CD8-positive, alpha-beta memory T cell (primary cell): ENCODE measurements around the gene COPZ2. TPM values are rescaled to one million over a fixed set of nuclear protein-coding genes. Genes with fewer than 3 reads are reported as not detected.

Experiments used
- CTCF ChIA-PET: fragments of 350-600 bp; sonication (Branson Sonifier 250); formaldehyde crosslinking; loops from one replicate; lab custom pipeline; 2021; ENCODE audit warnings: antibody characterized with exemption; lab: Charles Lee
- POLR2A ChIA-PET: fragments of 350-600 bp; sonication (Branson Sonifier 250); formaldehyde crosslinking; loops from one replicate; lab custom pipeline; 2021; ENCODE audit warnings: antibody characterized with exemption; lab: Charles Lee
- DNase-seq, 5 donors: peaks; one replicate each; pipeline versions ENCODE4 v3.0.0 to v3.0.0-alpha.2; 2020 to 2022; ENCODE audit warnings: mixed read lengths in 1 of 5
- H3K27ac ChIP-seq: one replicate; pipeline ENCODE4 v1.7.0; 2013; ENCODE audit warnings: low read depth, mild to moderate bottlenecking, low read length, moderate library complexity
- H3K27me3 ChIP-seq: 2 replicates; pipeline ENCODE4 v1.7.0; 2013; ENCODE audit warnings: low read length, mild to moderate bottlenecking; ENCODE audit not compliant: insufficient read depth, poor library complexity, severe bottlenecking
- H3K36me3 ChIP-seq: 2 replicates; pipeline ENCODE4 v1.7.0; 2013; ENCODE audit warnings: mild to moderate bottlenecking, low read length, moderate library complexity; ENCODE audit not compliant: insufficient read depth
- H3K4me1 ChIP-seq: 2 replicates; pipeline ENCODE4 v1.7.0; 2013; ENCODE audit warnings: mild to moderate bottlenecking, low read length, moderate library complexity; ENCODE audit not compliant: insufficient read depth
- H3K4me3 ChIP-seq: 2 replicates; pipeline ENCODE4 v1.7.0; 2013; ENCODE audit warnings: mild to moderate bottlenecking, low read length
- H3K9me3 ChIP-seq: 2 replicates; pipeline ENCODE4 v1.7.0; 2013; ENCODE audit warnings: mild to moderate bottlenecking, low read length
- H3K27ac Mint-ChIP-seq, 8 donors: one replicate each; pipeline ENCODE4 v1.8.0; 2020 to 2021; ENCODE audit warnings: mixed read lengths in 8 of 8, mild to moderate bottlenecking in 6 of 8, inconsistent platforms in 3 of 8, moderate library complexity in 3 of 8
- H3K27me3 Mint-ChIP-seq, 2 donors: one replicate each; pipeline ENCODE4 v1.8.0; 2020 to 2021; ENCODE audit warnings: mixed read lengths in 2 of 2, mild to moderate bottlenecking in 1 of 2, moderate library complexity in 1 of 2
- H3K36me3 Mint-ChIP-seq, 3 donors: one replicate each; pipeline ENCODE4 v1.8.0; 2020 to 2021; ENCODE audit warnings: mixed read lengths in 3 of 3, inconsistent platforms in 1 of 3, mild to moderate bottlenecking in 1 of 3
- H3K4me1 Mint-ChIP-seq, 3 donors: one replicate each; pipeline ENCODE4 v1.8.0; 2020 to 2021; ENCODE audit warnings: mixed read lengths in 3 of 3, inconsistent platforms in 1 of 3, mild to moderate bottlenecking in 1 of 3
- H3K4me3 Mint-ChIP-seq, 7 donors: one replicate each; pipeline ENCODE4 v1.8.0; 2020 to 2021; ENCODE audit warnings: mixed read lengths in 7 of 7, mild to moderate bottlenecking in 6 of 7, moderate library complexity in 4 of 7, inconsistent platforms in 2 of 7
- H3K9me3 Mint-ChIP-seq, 5 donors: one replicate each; pipeline ENCODE4 v1.8.0; 2020 to 2022; ENCODE audit warnings: mixed read lengths in 5 of 5, mild to moderate bottlenecking in 3 of 5, moderate library complexity in 2 of 5, inconsistent platforms in 1 of 5
- polyA plus RNA-seq: library from polyadenylated mRNA; unstranded; fragments of 300-500 nt; fragmentation: Illumina TruSeq; gene quantifications from one replicate; pipeline ENCODE4 v1.2.3, GENCODE V29; 2021
- total RNA-seq, 2 experiments: library from RNA; stranded (reverse); gene quantifications; one replicate each; pipeline ENCODE4 v1.2.3, GENCODE V29; 2021

COPZ2 gene
- total and polyA plus RNA-seq, 3 experiments from 2014 or later = 3.3 to 8.3 (median 7.6) TPM

DNA sequence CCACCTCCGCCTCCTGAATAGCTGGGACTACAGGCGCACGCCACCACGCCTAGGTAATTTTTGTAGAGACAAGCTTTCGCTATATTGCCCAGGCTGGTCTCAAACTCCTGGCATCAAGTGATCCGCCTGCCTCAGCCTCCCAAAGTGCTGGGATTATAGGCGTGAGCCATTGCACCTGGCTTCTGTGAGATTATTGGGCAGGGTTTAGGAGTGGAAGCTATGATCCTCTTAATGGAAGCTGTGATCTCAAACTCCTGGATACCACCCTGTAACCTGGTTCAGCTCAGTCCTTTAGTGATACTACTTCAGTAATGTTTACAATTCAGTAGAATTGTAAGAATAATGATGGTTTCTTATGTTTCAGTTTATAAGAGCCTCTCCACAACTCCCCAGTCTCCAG is 24.7 kb upstream of the COPZ2 start:
- ChIA-PET POLR2A (no interaction called here), CTCF (interaction anchor here (0.9 to 1.9 kb wide), 4 partner anchors 11 to 363 kb away, joined by 3 to 4 read pairs (median 3); no protein-coding TSS in a partner anchor)
- H3K36me3 ChIP-seq = peaks cover 44% of the 10 kb centered on the region
- Mint-ChIP-seq H3K9me3 (no peaks in the 10 kb centered on the region), H3K4me1 (peaks cover 0 to 2% (median 0%) of the 10 kb centered on the region in 3 donors), H3K36me3 (peaks cover 0 to 86% (median 21%) of the 10 kb centered on the region in 3 donors), H3K27me3 (no peaks in the 10 kb centered on the region), H3K4me3 (no peak overlapping the region), H3K27ac (no peak overlapping the region)
- H3K27me3 ChIP-seq = no peaks in the 10 kb centered on the region
- no peaks in the 10 kb centered on the region for H3K4me1 ChIP-seq
- no peak overlapping the region for H3K4me3 ChIP-seq
- H3K9me3 ChIP-seq = no peaks in the 10 kb centered on the region
- H3K27ac ChIP-seq = no peak overlapping the region
- DNase-seq = no peak

DNA sequence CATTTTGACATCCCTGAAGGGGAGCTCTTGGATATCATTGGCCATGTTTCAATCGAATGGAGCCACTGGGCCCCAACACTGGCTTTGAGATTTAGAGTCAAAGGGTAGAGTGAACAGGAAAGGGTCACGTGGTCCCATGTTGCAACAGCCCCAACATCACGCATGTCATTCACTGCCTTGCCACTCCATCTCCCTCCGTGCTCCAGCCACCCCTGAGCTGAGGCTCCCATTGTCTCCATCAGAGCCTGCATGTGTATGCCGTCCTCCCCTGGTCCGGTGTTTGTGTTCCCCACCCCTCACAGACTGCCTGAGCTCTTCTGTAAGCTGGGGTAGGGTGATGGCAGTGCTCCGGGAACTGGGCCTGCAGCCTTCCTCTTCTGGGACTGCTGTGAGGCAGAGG is 22.7 kb upstream of the COPZ2 start:
- no peaks in the 10 kb centered on the region for H3K27me3 Mint-ChIP-seq
- DNase-seq = no peak
- no peaks in the 10 kb centered on the region for H3K9me3 Mint-ChIP-seq
- Histone ChIP-seq H3K4me3 (no peak overlapping the region), H3K36me3 (peaks cover 55% of the 10 kb centered on the region), H3K4me1 (no peaks in the 10 kb centered on the region), H3K9me3 (no peaks in the 10 kb centered on the region), H3K27me3 (no peaks in the 10 kb centered on the region), H3K27ac (no peak overlapping the region)
- H3K36me3 Mint-ChIP-seq = peaks cover 0 to 88% (median 26%) of the 10 kb centered on the region in 3 donors
- H3K27ac Mint-ChIP-seq = peak overlapping the region in 2 of 8 donors; percentile 23 to 69
- no peak overlapping the region for H3K4me3 Mint-ChIP-seq
- ChIA-PET CTCF (interaction anchor here (1.9 kb wide), 1 partner anchor 13 kb away, joined by 4 read pairs; no protein-coding TSS in a partner anchor), POLR2A (no interaction called here)
- peaks cover 10 to 13% (median 13%) of the 10 kb centered on the region in 3 donors for H3K4me1 Mint-ChIP-seq

DNA sequence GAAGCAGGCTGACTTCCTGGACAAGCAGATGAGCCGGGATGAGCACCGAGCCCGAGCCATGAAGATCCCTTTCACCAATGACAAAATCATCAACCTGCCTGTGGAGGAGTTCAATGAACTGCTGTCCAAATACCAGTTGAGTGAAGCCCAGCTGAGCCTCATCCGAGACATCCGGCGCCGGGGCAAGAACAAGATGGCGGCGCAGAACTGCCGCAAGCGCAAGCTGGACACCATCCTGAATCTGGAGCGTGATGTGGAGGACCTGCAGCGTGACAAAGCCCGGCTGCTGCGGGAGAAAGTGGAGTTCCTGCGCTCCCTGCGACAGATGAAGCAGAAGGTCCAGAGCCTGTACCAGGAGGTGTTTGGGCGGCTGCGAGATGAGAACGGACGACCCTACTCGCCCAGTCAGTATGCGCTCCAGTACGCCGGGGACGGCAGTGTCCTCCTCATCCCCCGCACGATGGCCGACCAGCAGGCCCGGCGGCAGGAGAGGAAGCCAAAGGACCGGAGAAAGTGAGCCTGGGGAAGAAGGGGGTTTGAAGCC is 21.6 kb upstream of the COPZ2 start:
- H3K36me3 Mint-ChIP-seq = peaks cover 0 to 82% (median 21%) of the 10 kb centered on the region in 3 donors
- H3K27ac Mint-ChIP-seq = no peak overlapping the region
- H3K4me1 ChIP-seq = no peaks in the 10 kb centered on the region
- DNase-seq = no peak
- peaks cover 14 to 16% (median 16%) of the 10 kb centered on the region in 3 donors for H3K4me1 Mint-ChIP-seq
- no peaks in the 10 kb centered on the region for H3K27me3 ChIP-seq
- H3K9me3 Mint-ChIP-seq = no peaks in the 10 kb centered on the region
- H3K4me3 ChIP-seq = no peak overlapping the region
- ChIA-PET POLR2A (interaction anchor here (1.5 kb wide), 1 partner anchor 11 kb away, joined by 7 read pairs; the partner anchor contains the start of gene NFE2L1), CTCF (interaction anchor here (1.2 kb wide), 1 partner anchor 33 kb away, joined by 4 read pairs; no protein-coding TSS in a partner anchor)
- H3K4me3 Mint-ChIP-seq = no peak overlapping the region
- no peaks in the 10 kb centered on the region for H3K27me3 Mint-ChIP-seq
- H3K9me3 ChIP-seq = no peaks in the 10 kb centered on the region
- H3K27ac ChIP-seq = no peak overlapping the region
- peaks cover 52% of the 10 kb centered on the region for H3K36me3 ChIP-seq

DNA sequence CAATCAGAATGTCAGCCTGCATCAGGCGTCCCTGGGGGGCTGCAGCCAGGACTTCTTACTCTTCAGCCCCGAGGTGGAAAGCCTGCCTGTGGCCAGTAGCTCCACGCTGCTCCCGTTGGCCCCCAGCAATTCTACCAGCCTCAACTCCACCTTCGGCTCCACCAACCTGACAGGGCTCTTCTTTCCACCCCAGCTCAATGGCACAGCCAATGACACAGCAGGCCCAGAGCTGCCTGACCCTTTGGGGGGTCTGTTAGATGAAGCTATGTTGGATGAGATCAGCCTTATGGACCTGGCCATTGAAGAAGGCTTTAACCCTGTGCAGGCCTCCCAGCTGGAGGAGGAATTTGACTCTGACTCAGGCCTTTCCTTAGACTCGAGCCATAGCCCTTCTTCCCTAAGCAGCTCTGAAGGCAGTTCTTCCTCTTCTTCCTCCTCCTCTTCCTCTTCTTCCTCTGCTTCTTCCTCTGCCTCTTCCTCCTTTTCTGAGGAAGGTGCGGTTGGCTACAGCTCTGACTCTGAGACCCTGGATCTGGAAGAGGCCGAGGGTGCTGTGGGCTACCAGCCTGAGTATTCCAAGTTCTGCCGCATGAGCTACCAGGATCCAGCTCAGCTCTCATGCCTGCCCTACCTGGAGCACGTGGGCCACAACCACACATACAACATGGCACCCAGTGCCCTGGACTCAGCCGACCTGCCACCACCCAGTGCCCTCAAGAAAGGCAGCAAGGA is 21.0 kb upstream of the COPZ2 start:
- no peak for DNase-seq
- Mint-ChIP-seq H3K36me3 (peaks cover 0 to 81% (median 20%) of the 10 kb centered on the region in 3 donors), H3K4me3 (no peak overlapping the region), H3K27ac (no peak overlapping the region), H3K9me3 (no peaks in the 10 kb centered on the region), H3K27me3 (no peaks in the 10 kb centered on the region), H3K4me1 (peaks cover 16 to 17% (median 16%) of the 10 kb centered on the region in 3 donors)
- Histone ChIP-seq H3K27ac (no peak overlapping the region), H3K36me3 (peaks cover 52% of the 10 kb centered on the region), H3K4me3 (no peak overlapping the region), H3K4me1 (peaks cover 2% of the 10 kb centered on the region), H3K9me3 (no peaks in the 10 kb centered on the region), H3K27me3 (no peaks in the 10 kb centered on the region)
- ChIA-PET CTCF (interaction anchor here (0.9 to 1.4 kb wide), 4 partner anchors 16 to 32 kb away, joined by 3 to 4 read pairs (median 4); no protein-coding TSS in a partner anchor), POLR2A (interaction anchor here (1.5 kb wide), 1 partner anchor 11 kb away, joined by 7 read pairs; the partner anchor contains the start of gene NFE2L1)

DNA sequence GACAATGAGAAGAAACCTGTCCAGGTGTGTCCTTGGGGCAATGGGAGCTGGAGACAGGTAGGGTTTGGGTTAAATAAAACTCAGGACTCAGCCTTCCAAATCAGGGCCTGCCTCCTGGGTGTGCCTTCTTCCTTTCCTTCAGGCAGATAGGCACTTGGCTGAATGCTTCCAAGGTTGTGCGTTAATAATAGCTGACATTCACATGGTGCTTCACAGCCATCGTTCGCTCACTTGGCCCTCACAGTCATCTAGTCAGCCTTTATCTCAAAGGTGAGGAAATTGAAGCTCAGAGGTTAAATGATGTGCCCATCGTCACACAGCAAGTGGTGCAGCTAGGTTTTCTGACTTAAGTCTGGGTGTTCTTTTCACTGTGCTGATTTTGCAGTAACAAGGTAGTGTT is 20.0 kb upstream of the COPZ2 start:
- CTCF ChIA-PET = interaction anchor here (0.9 to 1.4 kb wide), 3 partner anchors 16 to 22 kb away, joined by 3 to 4 read pairs (median 4); no protein-coding TSS in a partner anchor
- POLR2A ChIA-PET = interaction anchor here (1.5 kb wide), 1 partner anchor 10 kb away, joined by 7 read pairs; the partner anchor contains the start of gene NFE2L1
- H3K36me3 Mint-ChIP-seq = peaks cover 0 to 86% (median 20%) of the 10 kb centered on the region in 3 donors

DNA sequence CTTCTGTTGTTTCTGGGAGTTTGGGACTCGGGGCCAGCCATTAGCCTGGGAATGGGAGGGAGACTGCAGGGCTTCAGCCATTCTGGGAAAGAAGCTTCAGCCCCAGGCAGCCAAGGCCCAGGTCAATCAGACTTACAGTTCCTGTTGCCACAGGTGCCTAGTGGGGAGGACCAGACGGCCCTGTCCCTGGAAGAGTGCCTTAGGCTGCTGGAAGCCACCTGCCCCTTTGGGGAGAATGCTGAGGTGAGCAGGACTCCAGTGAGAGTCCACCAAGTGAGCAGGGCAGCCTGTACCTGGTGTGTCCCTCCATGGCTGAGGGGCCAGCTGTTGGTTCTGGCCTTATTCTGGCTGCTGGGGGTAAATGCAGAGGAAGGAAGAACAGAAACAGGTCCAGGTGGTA is 19.3 kb upstream of the COPZ2 start:
- ChIA-PET POLR2A (no interaction called here), CTCF (no interaction called here)
- Histone ChIP-seq H3K27me3 (no peaks in the 10 kb centered on the region), H3K9me3 (no peaks in the 10 kb centered on the region), H3K4me1 (peaks cover 19% of the 10 kb centered on the region), H3K4me3 (no peak overlapping the region), H3K36me3 (peaks cover 55% of the 10 kb centered on the region), H3K27ac (no peak overlapping the region)
- DNase-seq = no peak
- peaks cover 27 to 33% (median 32%) of the 10 kb centered on the region in 3 donors for H3K4me1 Mint-ChIP-seq
- no peaks in the 10 kb centered on the region for H3K9me3 Mint-ChIP-seq
- H3K27ac Mint-ChIP-seq = peak overlapping the region in 1 of 8 donors; percentile 91
- no peak overlapping the region for H3K4me3 Mint-ChIP-seq
- H3K36me3 Mint-ChIP-seq = peaks cover 0 to 86% (median 22%) of the 10 kb centered on the region in 3 donors
- H3K27me3 Mint-ChIP-seq = no peaks in the 10 kb centered on the region

More for the DNA sequence above, 20.0 kb upstream of the COPZ2 start:
- no peak overlapping the region for H3K27ac ChIP-seq
- no peak for DNase-seq
- H3K9me3 Mint-ChIP-seq = no peaks in the 10 kb centered on the region
- H3K27ac Mint-ChIP-seq = peak overlapping the region in 2 of 8 donors; percentile 9 to 23
- no peak overlapping the region for H3K4me3 ChIP-seq
- peaks cover 12% of the 10 kb centered on the region for H3K4me1 ChIP-seq
- peaks cover 55% of the 10 kb centered on the region for H3K36me3 ChIP-seq
- H3K27me3 Mint-ChIP-seq = no peaks in the 10 kb centered on the region
- H3K9me3 ChIP-seq = no peaks in the 10 kb centered on the region
- no peak overlapping the region for H3K4me3 Mint-ChIP-seq
- H3K4me1 Mint-ChIP-seq = peaks cover 22 to 26% (median 25%) of the 10 kb centered on the region in 3 donors
- H3K27me3 ChIP-seq = no peaks in the 10 kb centered on the region

DNA sequence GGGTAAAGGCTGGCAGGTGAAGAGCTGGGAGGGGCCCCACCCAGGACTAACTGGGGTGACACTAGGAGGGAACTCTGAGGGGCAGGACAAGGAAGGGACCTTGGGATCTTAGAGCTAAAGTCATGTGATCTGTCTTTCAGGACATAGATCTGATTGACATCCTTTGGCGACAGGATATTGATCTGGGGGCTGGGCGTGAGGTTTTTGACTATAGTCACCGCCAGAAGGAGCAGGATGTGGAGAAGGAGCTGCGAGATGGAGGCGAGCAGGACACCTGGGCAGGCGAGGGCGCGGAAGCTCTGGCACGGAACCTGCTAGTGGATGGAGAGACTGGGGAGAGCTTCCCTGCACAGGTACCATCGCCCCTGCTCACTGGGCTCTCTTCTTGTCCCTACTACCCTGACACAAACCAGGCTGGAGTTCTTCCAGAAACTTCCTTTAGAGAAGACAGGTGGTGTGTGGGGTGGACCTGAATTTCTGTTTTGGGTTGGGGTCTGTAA is 18.7 kb upstream of the COPZ2 start:
- ChIA-PET POLR2A (no interaction called here), CTCF (no interaction called here)
- no peak overlapping the region for H3K4me3 Mint-ChIP-seq
- H3K9me3 ChIP-seq = no peaks in the 10 kb centered on the region
- DNase-seq = no peak
- H3K36me3 ChIP-seq = peaks cover 55% of the 10 kb centered on the region
- no peaks in the 10 kb centered on the region for H3K27me3 ChIP-seq
- peak overlapping the region in 4 of 8 donors; percentile 22 to 91 (median 76) for H3K27ac Mint-ChIP-seq
- no peak overlapping the region for H3K4me3 ChIP-seq
- H3K27ac ChIP-seq = peak overlapping the region; percentile 35
- peaks cover 25% of the 10 kb centered on the region for H3K4me1 ChIP-seq
- H3K4me1 Mint-ChIP-seq = peaks cover 33 to 39% (median 36%) of the 10 kb centered on the region in 3 donors
- no peaks in the 10 kb centered on the region for H3K27me3 Mint-ChIP-seq
- H3K9me3 Mint-ChIP-seq = no peaks in the 10 kb centered on the region
- peaks cover 0 to 86% (median 24%) of the 10 kb centered on the region in 3 donors for H3K36me3 Mint-ChIP-seq
